GM21723 (cell line): ENCODE results near the gene ANO10.
A peak's percentile ranks its signal among the peaks of the same experiment; 100 is the strongest.
"Not testable (repeated sequence)": the region's sequence is repeated elsewhere in the genome, so short reads cannot be mapped to it uniquely, and the experiment has no call there.

ENCODE experiments used
- ATAC-seq: cut with Tn5 transposase; IDR thresholded peaks from one replicate; pipeline ENCODE4 v1.9.1; 2021; ENCODE audit warnings: mild to moderate bottlenecking, moderate library complexity; ENCODE audit not compliant: unreplicated experiment

The ANO10 gene

DNA sequence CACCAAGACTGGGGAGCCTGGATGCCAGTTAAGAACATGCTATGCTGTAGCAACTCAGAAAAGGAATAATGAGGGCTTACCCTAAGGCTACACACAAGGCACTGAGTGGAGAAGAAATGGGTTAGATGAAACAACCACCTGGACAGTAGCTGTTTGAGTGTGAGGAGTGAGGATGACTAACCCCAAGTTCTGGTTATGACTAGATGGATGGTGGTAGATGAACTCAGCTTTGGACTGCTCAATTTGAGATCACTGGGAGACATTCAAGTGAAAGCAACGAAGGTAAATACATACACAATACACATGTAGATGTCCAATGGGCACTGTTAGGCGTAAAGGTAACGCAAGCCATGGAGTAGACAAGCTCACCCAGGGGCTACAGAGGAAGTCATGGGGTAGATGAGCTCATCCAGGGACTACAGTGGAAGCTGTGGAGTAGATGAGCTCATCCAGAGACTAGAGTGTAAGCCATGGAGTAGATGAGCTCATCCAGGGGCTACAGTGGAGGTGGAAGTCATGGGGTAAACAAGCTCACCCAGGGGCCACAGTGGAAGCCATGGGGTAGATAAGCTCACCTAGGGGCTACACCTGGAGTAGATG, 98.3 kb downstream of the ANO10 start:
- ATAC-seq = peak; percentile 88

DNA sequence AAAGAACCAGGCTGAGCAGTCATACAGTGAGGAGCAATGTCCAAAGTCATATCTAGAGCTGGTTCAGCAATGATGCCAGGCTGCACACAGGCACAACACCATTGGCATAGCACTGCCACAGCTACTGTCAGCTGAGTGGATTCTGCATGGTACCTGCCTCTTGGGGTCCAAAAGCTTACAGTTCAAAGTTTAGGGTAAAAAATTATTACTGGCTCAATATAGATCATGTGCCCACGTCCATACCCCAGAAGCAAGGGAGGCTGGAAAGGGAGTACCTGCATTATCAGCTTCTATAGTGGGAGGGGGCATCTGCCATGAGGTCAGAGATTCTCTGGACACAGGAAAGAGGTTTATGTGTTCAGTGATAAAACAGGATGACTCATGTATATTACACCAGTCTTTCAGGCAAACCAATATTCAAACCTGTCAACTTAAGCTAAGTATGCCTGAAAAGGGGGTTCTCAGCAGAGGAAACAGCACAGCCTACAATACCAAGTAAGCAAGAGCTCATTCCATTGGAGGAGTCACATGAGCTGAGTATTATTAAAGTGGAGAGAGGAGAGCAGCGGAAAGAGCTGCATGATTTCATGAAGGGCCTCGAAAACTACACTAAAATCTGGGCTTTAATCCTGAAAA, 99.0 kb downstream of the ANO10 start:
- no peak for ATAC-seq

GRCh38 chr3:43521941-43522340, 99.9 kb downstream of the ANO10 start:
- ATAC-seq = no peak

DNA sequence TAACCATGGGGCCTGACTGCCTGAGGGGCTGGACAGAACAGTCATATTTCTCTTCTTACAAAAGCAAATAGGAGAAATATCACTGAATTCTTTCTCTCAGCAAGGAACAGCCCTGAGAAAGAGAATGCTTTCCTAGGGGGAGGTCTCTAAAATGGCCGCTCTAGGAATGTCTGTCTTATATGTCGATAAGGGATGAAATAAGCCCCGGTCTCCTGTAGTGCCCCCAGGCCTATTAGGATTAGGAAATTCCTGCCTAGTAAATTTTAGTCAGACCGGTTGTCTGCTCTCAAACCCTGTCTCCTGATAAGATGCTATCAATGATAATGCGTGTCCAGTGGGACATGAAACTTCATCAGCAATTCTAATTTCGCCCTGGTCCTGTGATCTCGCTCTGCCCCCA, 103.3 kb downstream of the ANO10 start:
- ATAC-seq = not testable (repeated sequence)

DNA sequence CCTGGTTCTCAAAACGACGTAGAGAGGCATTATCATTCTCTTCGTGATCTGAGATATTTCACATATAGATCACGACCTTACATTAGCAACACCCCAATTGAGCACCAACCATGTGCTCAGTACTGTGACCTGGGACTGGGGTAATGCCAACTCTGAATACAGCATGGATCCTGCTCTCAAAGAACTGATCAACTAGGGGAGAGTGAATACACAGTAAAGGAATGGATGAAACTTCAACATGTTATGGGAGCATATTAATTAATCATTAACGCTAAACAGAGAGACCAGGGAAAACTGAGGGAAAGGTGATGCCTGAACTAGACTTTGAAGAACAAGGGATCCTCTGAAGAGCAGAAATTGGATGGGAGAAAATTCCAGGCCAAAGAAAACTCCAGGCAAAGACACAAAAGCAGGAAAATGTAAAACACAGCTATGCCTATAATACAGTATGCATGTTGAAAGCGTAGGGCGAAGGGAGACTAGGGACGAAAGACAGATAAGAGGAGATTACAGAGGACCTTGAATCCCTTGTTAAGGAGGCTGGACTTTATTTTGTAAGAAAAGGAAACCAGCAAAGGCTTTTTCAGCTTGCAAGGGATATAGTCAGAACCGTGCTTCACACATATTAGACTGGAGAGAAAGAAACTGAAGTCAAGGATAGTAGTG, 105.7 kb downstream of the ANO10 start:
- no peak for ATAC-seq

GRCh38 chr3:43515208-43515917, 106.4 kb downstream of the ANO10 start:
- ATAC-seq = no peak

DNA sequence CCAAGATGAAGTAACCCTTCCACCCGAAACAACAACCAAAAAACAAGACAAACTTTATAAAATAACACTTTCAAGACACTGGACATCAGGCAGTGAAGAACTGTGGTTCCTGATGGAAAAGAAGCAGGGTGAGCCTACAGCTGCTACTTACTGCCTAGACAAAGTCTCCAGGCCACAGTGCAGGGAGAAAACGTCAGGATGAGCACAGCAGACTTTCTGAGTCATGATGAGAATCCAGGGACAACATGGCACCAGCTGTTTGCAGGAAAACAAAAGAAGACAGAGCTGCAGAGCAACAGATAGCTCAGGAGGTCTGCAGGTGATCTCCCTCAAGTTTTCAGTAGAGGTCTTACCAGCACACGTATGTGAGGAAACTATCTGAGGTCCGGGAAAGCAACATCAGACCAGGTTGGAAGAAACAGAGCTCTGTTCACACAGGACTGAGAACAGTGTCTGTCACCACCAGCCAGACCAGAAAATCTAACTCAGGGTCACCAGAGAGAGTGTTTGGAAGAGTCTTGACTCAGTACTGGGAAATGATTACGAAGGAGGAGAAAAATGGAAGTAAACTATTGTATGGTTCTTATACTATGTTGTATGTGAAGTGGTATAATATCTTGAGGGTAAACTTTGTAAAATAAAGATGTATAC, 108.9 kb downstream of the ANO10 start:
- ATAC-seq = no peak

DNA sequence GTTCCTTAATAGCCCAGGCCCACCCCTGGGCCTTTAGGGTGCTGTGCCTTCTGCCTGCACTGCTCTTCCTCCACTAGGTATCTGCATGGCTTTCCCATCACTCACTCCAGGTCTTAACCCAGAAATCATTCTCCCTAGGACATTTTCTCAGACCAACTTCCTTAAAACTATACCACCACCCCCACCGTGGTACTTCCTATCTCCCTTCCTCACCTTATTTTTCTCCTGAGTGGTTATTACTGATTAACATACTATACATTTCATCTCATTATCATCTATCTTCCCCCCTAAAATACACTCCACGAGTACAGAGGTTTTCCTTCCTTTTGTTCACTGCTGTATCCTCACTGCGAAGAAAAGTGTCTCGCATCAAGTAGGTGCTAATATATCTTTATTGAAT, 115.2 kb downstream of the ANO10 start:
- ATAC-seq = no peak

DNA sequence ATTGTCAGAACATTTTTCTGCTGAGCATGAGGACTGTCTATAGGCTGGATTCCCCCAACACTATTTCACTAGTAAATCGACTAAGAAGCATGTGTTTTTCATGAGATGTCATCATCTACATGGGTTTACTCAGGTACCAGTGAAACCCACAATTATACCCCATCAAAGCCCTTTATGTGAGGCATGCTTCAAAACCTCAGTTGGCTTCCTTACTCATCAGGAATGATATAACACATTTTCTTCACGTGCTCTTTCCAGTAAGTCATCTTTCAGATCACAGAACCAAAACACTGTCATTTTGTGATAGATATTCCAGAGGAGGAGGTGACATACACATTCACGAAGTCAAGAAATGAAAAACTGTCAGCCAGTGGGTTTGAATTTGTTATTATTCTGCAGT, 116.5 kb downstream of the ANO10 start:
- ATAC-seq = no peak

- ATAC-seq = no peak
These were observed 118.6 kb downstream of the ANO10 start for GRCh38 chr3:43503067-43503728.

DNA sequence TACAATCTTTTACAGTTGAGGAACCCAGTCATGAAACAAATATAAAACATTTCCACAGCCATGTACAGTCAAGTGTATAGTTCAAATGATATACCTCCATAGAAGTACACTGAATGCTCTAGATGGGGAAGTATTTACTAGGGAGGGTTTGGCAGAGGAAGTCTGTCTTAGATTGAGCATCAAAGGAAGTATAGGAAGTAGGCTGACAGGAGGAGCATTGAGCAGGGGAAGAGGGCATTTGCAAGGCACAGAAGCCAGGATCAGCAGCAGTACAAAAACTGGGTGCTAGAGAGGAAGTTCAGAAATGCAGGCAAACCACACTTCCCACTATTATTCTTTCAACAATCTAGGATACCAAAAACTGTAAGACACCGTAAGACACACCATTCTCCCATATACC, 122.6 kb downstream of the ANO10 start:
- ATAC-seq = no peak

DNA sequence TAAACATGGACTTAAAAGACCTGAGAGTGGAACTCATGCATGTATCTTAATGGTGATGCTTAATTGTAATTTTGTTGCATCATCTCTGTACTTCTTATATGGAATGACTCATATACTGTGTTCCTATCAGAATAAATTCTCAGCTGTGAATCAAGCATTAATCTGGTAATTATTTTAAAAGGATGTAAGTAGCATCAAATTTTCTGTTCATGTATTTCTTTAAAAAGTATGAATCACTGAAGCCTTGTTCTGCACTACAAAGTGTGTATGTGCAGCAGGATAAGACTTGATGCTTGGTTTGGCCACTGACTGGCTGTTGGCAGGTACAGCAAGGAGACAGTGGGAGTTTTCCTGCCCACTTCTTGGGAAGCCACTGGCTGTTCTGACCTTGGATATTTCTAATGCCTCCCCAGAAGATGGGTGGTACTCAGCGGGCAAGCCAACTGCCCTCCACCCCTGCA, 123.9 kb downstream of the ANO10 start:
- ATAC-seq = no peak

DNA sequence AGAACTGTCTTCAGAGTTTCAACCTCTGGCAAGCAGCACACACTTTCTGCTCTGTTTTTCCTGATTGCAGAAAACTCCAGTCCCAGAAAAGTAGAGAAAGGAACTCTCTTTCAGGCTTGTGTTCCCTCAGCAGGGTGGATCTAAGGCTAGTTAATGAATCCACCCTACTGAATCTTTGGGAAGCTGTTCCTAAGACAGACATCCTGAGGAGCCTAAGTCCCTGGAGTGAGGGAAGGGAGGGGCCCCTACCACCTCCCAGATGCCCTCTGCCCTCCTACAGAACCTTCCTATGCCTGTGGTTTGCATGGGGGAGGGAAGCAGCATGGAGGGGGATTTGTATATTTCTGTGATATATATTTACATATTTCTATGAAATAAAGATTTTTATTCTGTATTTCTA, 124.4 kb downstream of the ANO10 start:
- no peak for ATAC-seq

DNA sequence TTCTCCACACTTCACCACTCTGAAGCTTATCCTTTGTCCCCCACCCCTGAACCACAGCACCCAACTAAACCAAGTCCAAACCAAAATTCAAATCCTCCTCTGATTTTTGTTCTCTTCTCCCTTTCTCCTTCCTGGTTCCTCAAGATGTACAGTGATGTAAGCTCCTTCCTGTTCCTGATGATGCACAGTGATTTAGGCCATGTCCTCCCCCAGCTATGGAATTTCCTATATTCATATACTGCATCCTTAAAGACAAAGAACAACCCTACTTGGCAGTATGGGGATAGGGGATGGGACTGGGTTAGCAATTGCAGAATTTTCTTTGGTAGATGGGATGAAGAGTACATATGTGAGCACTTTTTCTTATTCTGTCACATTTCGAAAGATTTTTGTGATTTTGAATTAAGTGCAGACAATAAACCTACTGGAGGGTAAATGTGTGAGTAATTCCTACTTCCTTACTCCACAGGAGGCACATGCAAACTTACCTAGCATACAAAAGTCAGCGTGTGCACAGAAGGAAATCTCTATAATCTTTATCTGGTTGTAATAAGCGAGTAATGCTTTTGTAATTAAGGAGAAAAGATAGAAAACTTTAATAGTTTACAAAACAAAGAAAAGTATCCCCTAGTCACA, 125.0 kb downstream of the ANO10 start:
- ATAC-seq = no peak

DNA sequence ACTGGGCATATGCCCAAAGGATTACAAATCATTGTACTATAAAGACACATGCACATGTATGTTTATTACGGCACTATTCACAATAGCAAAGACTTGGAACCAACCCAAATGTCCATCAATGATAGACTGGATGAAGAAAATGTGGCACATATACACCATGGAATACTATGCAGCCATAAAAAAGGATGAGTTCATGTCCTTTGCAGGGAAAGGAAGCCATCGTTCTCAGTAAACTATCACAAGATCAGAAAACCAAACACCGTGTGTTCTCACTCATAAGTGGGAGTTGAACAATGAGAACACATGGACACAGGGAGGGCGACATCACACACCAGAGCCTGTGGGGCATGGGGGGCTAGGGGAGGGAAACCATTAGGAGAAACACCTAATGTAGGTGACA, 128.9 kb downstream of the ANO10 start:
- not testable (repeated sequence) for ATAC-seq

GRCh38 chr3:43491807-43492206, 130.0 kb downstream of the ANO10 start:
- ATAC-seq = not testable (repeated sequence)

DNA sequence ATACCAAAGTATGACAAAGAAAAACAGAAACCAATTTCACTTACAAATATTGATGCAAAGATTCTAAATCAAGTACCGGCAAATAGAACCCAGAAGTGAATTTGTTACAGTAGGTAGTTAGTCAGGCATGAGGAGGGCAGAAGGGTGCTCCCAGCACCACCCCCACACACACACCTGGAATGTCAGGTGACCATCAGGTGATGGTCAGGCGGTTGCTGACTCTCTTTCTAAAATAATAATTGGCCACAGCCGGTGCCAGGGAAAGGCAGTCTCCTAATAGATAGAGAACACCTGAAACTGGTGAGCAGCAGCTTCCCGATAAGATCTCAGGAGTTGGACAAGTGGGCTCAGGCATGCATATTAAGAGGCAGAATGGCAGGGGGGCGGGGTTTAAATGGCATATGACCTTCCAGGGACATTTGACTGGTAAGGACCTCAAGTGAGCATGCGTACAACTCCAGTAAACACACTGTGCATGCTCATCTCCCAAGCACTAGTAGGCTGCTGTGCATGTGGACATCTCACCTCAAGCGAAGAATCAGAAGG, 131.1 kb downstream of the ANO10 start:
- ATAC-seq = no peak

DNA sequence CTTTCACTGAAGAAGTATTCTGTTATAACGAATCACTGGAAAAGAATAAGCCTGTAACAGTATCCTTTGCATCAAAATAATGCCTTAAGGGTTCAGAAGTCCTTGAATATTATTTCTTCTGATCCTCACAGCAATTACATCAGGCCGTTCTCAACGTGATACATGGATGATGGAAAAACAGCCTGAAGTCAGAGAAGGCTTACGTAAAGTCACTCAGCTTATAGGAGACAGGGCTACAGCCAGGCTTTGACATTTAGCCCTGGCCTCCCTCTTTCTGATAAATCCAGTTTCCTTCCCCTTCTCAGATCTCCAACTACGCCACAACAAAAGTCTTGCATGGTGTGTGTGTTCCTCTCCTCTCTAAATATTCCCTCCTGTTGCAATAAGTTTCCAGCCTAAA, 131.9 kb downstream of the ANO10 start:
- ATAC-seq = no peak

GRCh38 chr3:43485931-43486330, 135.9 kb downstream of the ANO10 start:
- ATAC-seq = no peak

DNA sequence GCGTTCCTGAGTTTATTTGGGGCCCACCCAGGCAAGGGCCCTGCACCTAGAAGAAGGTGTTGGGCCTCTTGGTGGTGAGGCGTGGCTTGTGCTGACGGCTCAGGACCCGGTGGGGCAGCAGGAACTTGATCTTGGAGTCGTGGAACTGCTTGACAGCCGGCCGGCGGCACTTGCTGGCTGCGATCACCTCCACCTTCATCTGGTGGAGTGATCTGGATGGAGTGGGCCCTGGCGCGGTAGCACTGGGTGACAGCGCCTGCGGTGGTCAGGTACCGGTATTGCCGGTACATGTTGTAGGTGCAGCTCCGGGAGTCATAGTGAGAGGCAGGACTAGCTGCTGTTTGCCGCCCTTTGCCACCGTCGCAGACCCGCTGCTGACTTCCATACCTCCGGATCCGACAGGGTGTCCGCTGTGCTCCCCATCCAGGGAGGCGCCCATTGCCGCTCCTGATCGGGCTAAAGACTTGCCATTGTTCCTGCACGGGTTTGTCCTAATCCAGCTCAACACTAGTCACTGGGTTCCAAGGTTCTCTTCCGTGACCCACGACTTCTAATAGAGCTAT, 136.8 kb downstream of the ANO10 start:
- no peak for ATAC-seq
